Lower lobe of right lung (tissue), 2 donors: Measurements from ENCODE around the gene EFEMP2. TPM values are rescaled to one million over a fixed set of nuclear protein-coding genes. Genes with fewer than 3 reads are reported as not detected.

Source experiments
- ATAC-seq, 2 donors: fragments of 200-7000 bp; cut with Tn5 transposase; one replicate each; pipeline ENCODE4 v1.9.1; 2020 to 2022; ENCODE audit warnings: mild to moderate bottlenecking in 2 of 2, moderate library complexity in 2 of 2
- DNase-seq: peaks from one replicate; pipeline ENCODE4 v3.0.0-alpha.2; 2020
- H3K27ac ChIP-seq: fragments of 200-600 bp; one replicate; pipeline ENCODE4 v1.8.0; 2022
- H3K27me3 ChIP-seq: fragments of 200-600 bp; one replicate; pipeline ENCODE4 v1.8.0; 2022; ENCODE audit warnings: low read depth
- H3K36me3 ChIP-seq: fragments of 200-600 bp; one replicate; pipeline ENCODE4 v1.8.0; 2022; ENCODE audit warnings: mild to moderate bottlenecking
- H3K4me1 ChIP-seq: fragments of 200-600 bp; one replicate; pipeline ENCODE4 v1.8.0; 2022
- H3K4me3 ChIP-seq: fragments of 200-600 bp; one replicate; pipeline ENCODE4 v1.8.0; 2022; ENCODE audit warnings: mild to moderate bottlenecking
- H3K9me3 ChIP-seq: fragments of 200-600 bp; one replicate; pipeline ENCODE4 v1.8.0; 2022
- intact Hi-C: fragments of 100-400 bp; cut with DNase I; formaldehyde crosslinking; loops from one replicate; pipeline ENCODE4 v1.11.0; 2022
- total RNA-seq: library from RNA; stranded (reverse); fragmentation: NEBNext Ultra II Directional; extraction: Animal tissue kit (Norgen Biotek cat#: 25700); gene quantifications from one replicate; pipeline ENCODE4 v1.2.1, GENCODE V29; 2021
- TF ChIP-seq, protein P1 (sequence below): fragments of 200-600 bp; IDR thresholded peaks from one replicate; pipeline ENCODE4 v1.8.0; 2022; ENCODE audit warnings: antibody characterized with exemption, mild to moderate bottlenecking
- donor health status: DM: no; HTN: yes; CAD: no; lungs with severe emphysema.

EFEMP2 gene
- total RNA-seq, 1 donor from 2014 or later, result 53.9 TPM

DNA sequence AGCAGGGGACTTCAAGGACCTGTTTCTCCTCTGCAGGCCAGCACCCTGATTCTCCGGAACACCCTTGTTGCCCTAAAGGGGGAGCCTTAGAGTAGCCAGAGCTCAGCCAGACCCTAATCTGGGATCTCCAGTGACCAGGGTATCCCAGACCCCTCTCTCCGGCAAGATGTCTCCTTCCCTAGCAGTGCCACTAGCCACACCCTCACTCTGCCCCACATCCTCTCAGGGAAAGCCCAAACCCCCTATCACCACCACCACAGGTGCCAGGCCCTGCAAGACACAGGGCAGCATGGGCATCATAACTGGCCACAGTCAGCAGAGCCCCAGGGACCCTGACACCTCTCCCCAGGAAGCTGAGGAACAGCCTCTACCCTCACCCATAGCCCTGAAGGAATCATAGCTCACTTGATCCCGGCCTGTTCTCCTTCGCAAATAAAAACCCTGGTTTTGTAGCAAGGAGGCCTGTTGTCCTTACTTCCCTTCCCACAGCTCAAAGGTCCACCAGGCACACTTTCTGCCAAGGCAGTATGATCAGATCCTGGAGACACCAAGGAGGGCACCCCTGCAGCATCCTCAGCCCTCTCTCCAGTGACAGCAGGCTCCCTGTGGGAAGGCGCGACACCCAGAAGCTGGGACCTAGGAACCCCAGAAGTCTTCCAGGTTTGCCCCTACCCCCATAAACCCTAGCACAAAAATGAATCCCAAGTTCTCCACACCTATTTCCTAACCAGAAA is 19.2 kb downstream of the EFEMP2 start:
- DNase-seq, result no peak
- H3K9me3 ChIP-seq, result peaks cover 3% of the 10 kb centered on the region
- peaks cover 18% of the 10 kb centered on the region for H3K4me1 ChIP-seq
- intact Hi-C loops, result no loop called here
- ATAC-seq, result no peak
- no peaks in the 10 kb centered on the region for H3K27me3 ChIP-seq
- H3K4me3 ChIP-seq, result no peak overlapping the region
- peaks cover 48% of the 10 kb centered on the region for H3K36me3 ChIP-seq
- H3K27ac ChIP-seq, result no peak overlapping the region
- TF ChIP-seq, protein P1, sequence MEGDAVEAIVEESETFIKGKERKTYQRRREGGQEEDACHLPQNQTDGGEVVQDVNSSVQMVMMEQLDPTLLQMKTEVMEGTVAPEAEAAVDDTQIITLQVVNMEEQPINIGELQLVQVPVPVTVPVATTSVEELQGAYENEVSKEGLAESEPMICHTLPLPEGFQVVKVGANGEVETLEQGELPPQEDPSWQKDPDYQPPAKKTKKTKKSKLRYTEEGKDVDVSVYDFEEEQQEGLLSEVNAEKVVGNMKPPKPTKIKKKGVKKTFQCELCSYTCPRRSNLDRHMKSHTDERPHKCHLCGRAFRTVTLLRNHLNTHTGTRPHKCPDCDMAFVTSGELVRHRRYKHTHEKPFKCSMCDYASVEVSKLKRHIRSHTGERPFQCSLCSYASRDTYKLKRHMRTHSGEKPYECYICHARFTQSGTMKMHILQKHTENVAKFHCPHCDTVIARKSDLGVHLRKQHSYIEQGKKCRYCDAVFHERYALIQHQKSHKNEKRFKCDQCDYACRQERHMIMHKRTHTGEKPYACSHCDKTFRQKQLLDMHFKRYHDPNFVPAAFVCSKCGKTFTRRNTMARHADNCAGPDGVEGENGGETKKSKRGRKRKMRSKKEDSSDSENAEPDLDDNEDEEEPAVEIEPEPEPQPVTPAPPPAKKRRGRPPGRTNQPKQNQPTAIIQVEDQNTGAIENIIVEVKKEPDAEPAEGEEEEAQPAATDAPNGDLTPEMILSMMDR, result no peak

DNA sequence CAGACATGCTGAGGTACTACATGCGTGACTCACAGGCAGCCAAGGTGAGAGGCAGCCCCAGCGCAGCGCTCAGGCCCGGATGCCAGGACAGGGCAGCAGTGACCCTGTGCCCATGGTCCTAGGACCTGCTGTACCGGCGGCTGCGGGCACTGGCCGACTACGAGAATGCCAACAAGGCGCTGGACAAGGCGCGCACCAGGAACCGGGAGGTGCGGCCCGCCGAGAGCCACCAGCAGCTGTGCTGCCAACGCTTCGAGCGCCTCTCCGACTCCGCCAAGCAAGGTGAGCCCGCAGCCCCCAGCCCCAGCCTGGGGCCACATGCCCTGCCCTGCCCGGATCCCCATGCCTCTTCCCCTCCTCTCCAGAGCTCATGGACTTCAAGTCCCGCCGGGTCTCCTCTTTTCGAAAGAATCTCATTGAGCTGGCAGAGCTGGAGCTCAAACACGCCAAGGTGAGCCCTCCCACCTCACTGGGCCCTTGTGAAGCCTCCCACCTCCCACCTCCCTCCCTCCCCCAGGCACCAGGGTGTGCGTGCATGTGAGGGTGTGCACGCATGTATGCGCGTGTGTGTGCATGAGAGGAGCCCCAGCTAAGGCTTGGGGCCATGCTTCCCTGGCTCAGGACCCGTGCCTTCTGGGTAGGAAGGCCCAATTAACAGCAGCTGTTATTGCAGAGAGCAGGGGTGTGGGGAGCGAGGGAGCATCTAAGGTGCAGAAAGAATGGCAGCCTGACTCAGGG is 19.9 kb downstream of the EFEMP2 start:
- no peak for ATAC-seq
- Histone ChIP-seq H3K36me3 (peaks cover 48% of the 10 kb centered on the region), H3K27me3 (no peaks in the 10 kb centered on the region), H3K4me3 (no peak overlapping the region), H3K9me3 (peaks cover 3% of the 10 kb centered on the region), H3K4me1 (peaks cover 18% of the 10 kb centered on the region), H3K27ac (no peak overlapping the region)
- TF ChIP-seq, protein P1, result no peak
- intact Hi-C loops, result no loop called here
- DNase-seq, result no peak

DNA sequence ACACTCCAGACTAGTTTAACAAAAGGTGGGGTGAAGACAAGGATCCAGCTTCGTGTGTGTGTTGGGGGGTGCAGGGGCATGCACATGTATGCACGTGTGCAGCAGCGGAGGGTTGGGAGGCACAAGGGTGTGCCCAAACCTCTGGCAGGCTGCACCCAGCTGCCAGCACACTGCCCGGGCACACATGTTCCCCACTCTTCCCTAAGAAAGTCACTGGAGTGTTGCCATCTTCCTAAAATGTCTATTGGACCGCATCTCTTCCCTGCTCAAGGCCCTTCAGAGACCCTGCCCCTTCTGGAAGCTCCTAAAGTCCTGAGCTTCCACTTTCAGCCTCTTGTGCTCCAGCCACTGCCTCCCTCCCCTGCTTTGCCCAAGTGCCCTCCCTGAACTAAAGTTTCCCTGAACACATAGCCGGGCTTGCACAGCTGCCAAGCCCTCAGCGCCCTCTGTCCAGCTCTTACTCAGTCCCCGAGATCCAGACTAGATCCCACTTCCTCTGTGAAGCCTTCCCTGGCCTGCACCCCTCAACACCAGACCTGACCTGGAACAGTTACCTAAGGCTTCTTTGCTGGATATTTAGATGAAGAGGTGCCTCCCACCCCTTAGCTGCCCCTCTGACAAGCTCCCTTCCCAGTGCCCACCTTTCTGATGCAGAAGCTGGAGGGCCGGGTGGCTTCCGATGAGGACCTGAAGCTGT is 20.6 kb downstream of the EFEMP2 start:
- ATAC-seq (no peak), DNase-seq (no peak)
- TF ChIP-seq, protein P1, result no peak
- H3K36me3 ChIP-seq, result peaks cover 48% of the 10 kb centered on the region
- H3K27me3 ChIP-seq, result no peaks in the 10 kb centered on the region
- H3K4me1 ChIP-seq, result peaks cover 18% of the 10 kb centered on the region
- peaks cover 3% of the 10 kb centered on the region for H3K9me3 ChIP-seq
- no peak overlapping the region for H3K27ac ChIP-seq
- H3K4me3 ChIP-seq, result no peak overlapping the region
- intact Hi-C loops, result no loop called here

DNA sequence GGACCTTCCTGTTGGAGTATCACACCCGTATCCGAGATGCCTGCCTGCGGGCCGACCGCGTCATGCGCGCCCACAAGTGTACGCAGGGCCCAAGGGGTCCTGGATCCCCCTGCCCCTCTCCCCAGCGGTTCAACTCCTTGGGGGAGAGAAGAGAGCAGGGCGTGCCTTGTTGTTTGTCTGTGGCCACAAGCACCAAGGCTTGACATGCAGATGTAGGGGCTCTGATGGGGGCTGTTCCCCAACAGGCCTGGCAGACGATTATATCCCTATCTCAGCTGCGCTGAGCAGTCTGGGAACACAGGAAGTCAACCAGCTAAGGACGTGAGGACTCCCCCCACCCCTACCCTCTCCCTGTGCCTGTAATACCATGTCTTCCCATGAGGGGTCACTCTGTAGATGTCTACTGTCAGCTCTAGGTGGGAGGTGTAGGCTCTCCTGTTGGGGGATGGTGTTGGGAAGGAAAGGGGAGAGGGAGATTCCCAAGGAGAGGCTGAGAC is 21.5 kb downstream of the EFEMP2 start:
- peaks cover 47% of the 10 kb centered on the region for H3K36me3 ChIP-seq
- DNase-seq, result no peak
- TF ChIP-seq, protein P1, result peak; percentile 33
- intact Hi-C loops, result no loop called here
- ATAC-seq, result peak; percentile 7 to 9
- H3K4me3 ChIP-seq, result no peak overlapping the region
- H3K9me3 ChIP-seq, result peaks cover 3% of the 10 kb centered on the region
- no peaks in the 10 kb centered on the region for H3K27me3 ChIP-seq
- no peak overlapping the region for H3K27ac ChIP-seq
- peaks cover 11% of the 10 kb centered on the region for H3K4me1 ChIP-seq

DNA sequence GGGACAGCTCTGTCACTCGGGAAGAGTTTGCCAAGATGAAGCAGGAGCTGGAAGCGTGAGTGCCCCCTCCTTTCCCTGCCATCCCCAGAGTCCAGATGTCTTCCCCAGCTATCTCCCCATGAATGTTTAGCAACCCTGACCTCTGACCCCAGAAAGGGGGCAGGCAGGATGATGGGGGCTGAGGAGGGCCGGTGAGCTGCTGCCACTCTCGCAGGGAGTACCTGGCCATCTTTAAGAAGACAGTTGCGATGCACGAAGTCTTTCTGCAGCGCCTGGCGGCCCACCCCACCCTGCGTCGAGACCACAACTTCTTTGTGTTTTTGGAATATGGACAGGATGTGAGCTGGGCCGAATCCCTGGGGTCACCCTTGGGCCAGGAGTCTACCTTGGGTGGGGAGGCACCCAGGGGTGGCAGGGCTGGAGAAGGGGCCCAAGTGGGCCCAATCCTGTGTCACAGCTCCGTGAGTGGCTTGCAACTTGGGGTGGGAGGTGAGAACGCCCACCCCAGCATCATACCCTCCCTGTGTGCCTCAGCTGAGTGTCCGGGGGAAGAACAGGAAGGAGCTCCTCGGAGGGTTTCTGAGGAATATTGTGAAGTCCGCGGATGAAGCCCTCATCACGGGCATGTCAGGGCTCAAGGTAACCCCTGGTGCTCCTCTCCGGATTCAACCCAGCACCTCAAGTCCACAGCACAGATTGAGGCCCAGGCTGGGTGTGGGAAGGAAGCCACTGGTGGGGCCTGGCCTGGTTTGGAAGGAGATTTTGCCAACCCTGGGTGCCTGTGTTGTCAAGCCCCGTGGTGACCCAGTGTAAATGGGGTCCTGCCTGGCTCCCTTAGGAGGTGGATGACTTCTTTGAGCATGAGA is 22.1 kb downstream of the EFEMP2 start:
- Histone ChIP-seq H3K9me3 (peaks cover 3% of the 10 kb centered on the region), H3K27me3 (no peaks in the 10 kb centered on the region), H3K36me3 (peaks cover 40% of the 10 kb centered on the region), H3K4me3 (no peak overlapping the region), H3K27ac (no peak overlapping the region), H3K4me1 (peaks cover 4% of the 10 kb centered on the region)
- intact Hi-C loops, result no loop called here
- DNase-seq, result no peak
- ATAC-seq, result peak; percentile 3 to 25
- TF ChIP-seq, protein P1, result no peak
